ENCODE measurements around the gene TBX6.
"Not testable (repeated sequence)": the region's sequence is repeated elsewhere in the genome, so short reads cannot be mapped to it uniquely, and the experiment has no call there.

The TBX6 gene, protein sequence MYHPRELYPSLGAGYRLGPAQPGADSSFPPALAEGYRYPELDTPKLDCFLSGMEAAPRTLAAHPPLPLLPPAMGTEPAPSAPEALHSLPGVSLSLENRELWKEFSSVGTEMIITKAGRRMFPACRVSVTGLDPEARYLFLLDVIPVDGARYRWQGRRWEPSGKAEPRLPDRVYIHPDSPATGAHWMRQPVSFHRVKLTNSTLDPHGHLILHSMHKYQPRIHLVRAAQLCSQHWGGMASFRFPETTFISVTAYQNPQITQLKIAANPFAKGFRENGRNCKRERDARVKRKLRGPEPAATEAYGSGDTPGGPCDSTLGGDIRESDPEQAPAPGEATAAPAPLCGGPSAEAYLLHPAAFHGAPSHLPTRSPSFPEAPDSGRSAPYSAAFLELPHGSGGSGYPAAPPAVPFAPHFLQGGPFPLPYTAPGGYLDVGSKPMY
- 0 to 2.4 (median 0.11) reads per million in 17 experiments for total RNA-seq

DNA sequence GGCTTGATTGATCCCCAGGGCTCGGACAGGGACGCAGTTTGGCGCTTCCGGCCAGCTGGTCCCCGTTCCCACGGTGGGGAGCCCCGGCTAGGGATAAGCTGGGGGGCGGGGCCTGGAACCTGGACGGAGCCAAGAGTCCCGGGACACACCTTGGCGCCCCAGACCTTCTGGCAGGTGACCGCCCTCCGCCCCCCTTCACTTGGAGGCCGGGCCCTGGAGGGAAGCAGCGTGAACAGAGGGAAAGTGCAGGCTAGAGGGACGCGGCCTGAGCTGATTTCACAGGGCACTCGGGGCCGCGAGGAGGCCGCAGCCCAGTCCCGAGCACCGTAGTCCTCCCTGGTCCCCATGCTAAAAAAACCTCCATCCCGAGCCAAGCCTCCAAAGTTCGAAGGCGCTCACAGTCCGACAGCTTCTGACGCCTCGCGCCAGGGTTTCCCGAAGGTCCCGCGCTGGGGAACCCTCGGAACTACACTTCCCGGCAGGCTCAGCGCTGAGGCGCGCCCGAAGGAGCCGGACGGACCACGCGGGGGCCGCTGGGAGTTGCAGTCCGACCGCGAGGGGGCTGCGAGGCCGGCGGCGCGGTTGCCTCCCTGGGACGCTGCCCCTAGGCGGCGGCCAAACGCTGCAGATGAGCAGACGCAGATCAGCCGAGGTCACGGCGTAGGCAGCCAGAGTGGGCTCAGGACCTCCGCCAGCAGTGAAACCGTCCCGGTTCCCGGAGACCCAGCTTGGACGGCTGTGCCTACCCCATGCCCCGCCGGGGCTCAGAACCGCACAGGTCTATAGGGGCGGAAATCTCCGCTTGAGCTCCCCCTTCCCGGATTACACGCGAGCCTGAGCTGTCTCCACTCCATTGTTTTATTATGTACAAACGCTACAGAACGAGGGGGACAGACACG lies at the start of gene TBX6:
TSS of gene TBX6 (minus strand) at position 451 of the 899 bp plus-strand sequence. CDS start 731 bp downstream, outside the sequence.
- peak; percentile 96 to 99 (median 98) for DNase-seq

DNA sequence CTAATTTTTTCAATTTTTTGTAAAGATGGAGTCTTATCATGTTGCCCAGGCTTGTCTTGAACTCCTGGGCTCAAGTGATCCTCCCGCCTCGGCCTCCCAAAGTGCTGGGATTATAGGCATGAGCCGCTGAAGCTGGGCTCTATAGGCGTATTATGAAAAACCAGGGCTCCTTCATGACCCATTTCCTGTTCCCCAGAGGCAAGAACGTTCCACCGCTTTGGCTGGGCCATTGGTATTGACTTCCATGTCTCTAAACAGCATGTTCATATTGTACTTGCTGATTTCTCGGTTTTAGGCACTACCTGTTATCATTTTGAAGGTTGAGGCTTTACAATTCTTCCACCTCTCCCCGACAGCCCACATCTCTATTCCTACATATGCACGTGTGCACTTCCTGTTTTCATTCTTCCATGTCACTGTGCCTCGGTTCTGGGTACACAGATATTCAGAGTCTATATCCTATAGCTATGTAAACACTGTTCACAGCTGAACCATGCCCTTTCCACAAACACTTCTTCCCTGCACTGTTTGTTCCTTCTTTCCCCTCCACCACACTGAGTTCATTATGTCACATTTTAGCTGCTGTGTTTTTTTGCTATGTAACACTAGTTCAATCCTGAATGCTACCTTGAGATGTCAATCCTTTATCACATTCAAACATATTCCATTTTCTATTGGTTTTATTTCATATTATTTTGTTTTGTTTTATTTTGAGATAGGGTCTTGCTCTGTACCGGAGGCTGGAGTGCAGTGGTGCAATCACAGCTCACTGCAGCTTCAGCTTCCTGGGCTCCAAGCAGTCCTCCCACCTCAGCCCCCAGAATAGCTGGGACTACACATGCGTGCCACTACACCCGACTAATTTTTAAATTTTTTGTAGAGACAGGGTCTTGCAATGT lies 48.1 kb upstream of the TBX6 start:
- DNase-seq = peak; percentile 20 to 54 (median 41)

DNA sequence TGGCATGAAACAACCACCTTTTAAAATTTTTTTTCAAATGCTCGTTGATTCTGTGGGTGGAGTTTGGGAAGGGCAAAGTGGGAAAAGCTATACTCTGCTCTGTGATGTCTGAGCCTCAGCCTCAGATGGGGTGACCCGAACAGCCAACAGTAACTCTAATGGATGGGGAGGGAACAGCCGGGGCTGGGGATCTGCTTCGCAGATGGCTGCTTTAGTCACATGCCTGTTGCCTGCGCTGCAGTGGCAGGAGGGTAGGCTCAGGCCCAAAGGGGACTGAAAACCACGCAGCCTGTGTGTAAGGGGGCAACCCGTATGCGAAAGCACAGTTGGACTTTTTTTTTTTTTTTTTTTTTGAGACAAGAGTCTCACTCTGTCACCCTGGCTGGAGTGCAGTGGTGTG lies 46.2 kb upstream of the TBX6 start:
- DNase-seq = no peak

DNA sequence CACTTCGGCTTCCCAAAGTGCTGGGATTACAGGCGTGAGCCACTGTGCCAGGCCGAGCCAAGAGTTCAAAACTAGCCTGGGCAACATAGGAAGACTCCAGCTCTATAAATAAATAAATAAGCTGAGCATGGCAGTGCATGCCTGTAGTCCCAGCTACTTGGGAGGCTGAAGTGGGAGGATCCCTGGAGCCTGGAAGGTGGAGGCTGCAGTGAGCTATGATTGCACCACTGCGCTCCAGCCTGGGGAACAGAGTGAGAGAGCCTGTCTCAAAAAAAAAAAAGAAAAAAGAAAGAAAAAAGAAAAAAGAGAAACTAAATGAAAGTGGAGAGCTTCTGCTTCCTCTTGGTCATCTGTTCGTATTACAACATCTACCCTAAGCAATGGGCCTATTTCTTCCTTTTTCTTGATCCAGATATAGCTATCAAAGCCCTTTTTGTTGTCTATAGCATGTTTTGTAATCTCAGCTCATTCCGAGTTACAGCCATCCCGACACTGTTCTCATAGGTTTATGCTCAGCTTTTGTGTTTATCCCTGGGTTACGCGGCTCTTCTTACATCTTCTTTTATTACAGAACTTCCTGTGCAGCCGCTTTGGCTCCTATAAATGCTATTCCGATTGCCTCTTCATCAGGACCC lies 45.4 kb upstream of the TBX6 start:
- DNase-seq = peak; percentile 63 to 90 (median 81)

DNA sequence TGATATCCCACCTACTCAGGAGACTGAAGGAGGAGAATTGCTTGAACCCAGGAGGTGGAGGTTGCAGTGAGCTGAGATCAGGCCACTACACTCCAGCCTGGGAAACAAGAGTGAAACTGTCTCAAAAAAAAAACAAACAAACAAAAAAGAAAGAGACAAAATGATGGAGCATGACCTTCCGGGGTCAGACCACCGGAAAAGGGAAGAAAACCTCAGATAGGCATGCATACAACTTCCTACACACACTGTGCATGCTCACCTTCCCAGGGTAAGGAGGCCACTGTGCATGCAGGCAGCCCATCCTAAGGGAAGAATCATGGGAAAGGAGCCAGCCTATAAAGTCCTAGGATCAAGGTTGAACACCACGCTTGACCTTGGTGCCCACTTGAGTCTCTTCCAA lies 40.9 kb upstream of the TBX6 start:
- no peak for DNase-seq

DNA sequence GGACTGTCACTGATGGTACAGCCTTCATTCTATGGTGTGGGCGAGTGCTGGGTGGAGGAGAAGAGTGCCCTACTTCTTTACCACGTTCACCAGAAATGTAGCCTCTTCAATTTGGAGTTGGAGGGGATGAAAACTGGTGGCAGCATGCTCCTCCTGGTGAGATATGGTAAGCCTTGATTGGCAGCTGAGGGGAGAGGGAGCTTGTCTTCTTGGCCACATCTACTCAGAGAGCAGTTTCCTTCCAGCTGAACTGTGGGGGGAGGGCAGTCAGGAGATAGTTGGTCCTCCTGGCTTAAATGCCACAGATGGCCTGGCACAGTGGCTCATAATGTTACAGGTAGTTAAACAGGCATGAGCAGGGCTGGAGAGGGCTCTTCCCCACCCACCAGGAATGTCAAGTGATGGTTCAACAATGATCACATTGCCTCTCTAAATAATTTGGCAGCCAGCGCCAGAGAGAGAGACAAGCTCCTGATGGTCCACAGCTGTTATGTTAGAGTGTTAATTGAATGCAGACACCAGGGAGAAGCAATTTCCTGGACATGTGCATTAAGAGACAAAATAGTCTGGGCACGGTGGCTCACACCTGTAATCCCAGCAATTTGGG lies 40.2 kb upstream of the TBX6 start:
- DNase-seq = no peak

DNA sequence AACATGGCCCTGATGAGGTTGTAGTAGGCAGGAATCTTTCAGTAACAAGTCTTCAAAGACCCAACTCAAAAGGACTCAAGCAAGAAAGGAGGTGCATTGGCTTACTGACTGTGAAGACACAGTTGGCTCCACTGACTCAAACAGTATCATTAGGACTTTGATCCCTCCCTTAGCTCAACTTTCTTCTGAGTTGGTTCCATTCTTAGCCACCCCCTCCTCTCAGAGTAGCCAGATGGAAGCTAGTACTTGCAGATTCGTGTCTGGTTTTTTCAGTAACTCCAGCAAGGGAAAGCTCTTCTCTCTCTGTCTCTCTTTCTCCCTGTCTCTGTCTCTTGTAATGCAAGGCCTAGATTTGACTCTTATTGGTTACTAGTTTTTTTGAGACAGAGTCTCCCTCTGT lies 36.3 kb upstream of the TBX6 start:
- DNase-seq = no peak

DNA sequence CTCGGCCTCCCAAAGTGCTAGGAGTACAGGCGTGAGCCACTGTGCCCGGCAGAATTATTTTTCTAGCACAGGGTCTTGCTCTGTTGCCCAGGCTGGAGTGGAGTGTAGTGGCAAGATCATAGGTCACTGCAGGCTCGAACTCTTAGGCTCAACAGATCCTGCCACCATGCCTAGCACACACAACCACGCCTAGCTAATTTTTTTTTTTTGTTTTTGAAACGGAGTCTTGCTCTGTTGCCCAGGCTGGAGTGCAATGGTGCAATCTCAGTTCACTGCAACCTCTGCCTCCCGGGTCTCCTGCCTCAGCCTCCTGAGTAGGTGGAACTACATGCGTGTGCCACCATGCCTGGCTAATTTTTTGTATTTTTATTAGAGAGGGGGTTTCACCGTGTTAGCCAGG lies 34.0 kb upstream of the TBX6 start:
- DNase-seq = not testable (repeated sequence)

DNA sequence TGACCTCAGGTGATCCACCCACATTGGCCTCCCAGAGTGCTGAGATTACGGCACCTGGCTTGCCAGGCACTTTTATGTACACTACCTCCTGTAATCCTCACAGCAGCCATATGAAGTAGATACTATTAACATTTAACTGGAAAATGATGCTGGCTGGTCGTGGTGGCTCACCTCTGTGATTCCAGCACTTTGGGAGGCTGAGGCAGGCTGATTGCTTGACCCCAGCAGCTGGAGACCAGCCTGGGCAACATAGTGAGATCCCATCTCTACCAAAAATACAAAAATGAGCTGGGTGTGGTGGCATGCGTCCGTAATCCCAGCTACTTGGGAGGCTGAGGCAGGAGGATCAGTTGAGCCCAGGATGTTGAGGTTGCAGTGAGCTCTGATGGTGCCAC lies 33.3 kb upstream of the TBX6 start:
- DNase-seq = no peak

DNA sequence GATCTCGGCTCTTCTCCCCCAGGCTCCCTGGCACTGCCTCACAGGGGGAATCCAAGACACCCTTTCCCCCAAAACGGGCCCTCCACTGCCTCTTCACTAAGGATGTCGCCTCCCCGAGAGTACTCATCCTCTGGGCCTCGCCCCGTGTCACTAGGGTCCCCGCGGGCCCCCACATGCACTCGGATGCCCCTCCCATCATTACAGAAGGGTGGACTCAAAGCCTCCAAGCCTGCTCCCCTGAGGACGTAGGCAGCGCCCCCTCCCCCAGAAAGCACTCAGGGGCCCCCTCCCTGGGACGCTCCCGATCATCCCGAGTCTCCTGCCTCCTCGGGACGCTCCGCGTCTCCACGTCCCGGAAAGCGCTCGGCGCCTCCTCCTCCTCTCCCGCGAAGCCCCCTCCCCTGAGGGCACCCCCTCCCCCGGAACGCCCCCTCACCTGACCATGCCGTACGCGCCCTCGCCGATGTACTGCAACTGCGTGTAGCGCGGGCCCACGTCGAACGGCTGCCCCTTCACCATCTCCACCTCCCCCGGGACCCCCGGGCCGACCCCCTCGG lies 31.0 kb upstream of the TBX6 start:
- peak in 2 of 4 experiments; percentile 7 to 17 for DNase-seq

DNA sequence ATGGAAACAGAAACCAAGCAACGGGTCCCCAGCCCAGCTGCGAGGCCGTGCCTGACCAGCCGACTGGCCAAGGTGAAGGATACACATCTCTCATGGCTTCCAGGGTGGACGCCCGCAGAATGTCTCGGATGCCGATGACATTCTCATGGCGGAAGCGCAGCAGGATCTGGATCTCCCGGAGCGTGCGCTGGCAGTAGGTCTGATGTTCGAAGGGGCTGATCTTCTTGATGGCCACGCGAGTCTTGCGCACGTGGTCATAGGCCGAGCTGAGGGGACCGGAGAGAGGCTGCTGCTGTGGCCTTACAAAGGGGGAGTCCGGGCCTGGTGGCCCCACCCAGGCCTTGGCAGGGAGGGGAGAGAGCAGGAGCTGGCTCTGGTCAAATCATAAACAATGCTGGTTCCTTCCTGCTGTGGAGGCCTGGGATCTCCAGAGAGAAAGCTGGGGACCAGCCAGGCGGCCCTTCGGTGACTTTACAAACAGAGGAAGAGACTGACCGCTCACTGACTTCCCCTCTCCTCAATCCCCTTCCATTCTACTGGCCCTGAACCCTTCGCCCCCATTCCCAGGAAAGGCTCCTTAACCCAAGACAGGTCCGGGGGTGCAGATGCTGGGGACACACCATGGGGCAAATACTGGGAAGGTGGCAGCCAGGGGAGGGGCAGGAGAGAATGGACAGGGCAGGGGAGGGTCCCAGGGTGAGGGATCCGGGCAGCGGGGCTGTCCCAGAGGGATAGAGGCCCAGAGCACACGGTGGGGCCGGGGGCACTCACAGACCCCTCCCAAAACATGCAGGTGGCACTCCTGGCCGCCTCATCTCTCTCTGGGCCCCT lies 30.2 kb upstream of the TBX6 start:
- DNase-seq = peak in 3 of 4 experiments; percentile 26 to 56 (median 45)

DNA sequence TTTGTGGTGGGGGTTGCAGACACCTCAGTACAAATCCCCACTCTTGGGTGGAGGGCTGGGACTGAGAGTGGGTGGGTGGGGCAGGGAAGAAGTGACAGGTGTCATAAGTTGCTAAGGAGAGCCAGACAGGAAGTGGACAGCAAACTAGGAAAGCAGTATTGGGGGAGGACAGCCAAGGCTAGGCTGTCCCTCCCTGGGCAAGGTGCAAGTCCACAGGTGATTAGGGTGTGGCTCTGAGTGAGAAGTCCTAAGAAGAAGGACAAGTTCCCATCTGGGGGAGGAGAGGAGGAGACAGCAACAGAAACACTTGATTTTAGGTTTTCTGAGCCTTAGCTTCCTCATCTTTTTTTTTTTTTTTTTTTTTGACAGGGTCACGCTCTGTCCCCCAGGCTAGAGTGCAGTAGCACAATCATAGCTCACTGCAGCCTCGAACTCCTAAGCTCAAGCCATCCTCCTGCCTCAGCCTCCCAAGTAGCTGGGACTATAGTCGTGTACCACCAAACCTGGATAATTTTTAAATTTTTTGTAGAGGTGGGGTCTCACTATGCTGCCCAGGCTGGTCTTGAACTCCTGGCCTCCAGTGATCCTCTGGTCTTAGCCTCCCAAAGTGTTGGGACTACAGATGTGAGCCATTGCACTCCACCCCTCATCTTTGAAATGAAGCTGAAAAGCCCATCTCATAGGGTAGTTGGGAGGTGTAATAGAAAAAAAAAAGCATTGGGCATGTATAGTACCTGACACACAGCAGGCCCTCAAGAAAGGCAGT lies 28.8 kb upstream of the TBX6 start:
- no peak for DNase-seq

DNA sequence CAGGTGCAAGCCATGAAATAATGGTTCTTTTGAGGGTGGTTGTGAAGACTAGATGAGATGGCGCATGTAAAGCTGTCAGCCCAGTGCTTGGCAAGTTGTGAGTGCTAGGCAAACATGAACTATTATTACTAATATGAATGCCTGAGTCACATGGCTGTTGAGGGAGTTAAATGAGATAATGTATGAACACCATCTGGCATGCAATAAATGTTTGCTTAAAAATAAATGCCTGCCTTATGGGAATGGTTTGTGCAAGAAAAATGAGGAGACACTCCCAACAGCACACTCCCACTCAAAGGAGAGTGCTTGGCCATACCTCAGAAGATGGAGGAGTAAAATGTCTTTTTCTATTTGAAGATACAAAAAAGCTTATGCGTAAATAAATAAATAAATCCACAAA lies 27.7 kb upstream of the TBX6 start:
- no peak for DNase-seq

DNA sequence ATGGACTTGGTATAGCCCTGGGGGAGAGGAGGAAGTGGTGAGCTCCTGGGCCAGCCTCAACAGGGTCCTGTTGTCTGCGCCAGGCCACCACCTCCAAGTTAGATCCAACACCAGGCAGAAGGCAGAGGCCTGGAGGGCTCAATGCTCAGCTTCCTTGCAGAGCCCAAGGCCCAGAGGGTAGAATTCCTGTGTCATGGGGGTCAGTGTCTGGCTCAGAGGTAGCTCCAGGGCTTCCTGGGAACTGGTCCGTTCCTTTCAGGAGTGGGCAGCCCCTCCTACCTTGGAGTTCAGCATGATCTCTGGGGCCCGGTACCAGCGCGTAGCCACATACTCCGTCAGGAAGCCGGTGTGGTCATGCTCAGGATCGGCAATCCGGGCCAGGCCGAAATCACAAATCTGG lies 26.0 kb upstream of the TBX6 start:
- DNase-seq = no peak

DNA sequence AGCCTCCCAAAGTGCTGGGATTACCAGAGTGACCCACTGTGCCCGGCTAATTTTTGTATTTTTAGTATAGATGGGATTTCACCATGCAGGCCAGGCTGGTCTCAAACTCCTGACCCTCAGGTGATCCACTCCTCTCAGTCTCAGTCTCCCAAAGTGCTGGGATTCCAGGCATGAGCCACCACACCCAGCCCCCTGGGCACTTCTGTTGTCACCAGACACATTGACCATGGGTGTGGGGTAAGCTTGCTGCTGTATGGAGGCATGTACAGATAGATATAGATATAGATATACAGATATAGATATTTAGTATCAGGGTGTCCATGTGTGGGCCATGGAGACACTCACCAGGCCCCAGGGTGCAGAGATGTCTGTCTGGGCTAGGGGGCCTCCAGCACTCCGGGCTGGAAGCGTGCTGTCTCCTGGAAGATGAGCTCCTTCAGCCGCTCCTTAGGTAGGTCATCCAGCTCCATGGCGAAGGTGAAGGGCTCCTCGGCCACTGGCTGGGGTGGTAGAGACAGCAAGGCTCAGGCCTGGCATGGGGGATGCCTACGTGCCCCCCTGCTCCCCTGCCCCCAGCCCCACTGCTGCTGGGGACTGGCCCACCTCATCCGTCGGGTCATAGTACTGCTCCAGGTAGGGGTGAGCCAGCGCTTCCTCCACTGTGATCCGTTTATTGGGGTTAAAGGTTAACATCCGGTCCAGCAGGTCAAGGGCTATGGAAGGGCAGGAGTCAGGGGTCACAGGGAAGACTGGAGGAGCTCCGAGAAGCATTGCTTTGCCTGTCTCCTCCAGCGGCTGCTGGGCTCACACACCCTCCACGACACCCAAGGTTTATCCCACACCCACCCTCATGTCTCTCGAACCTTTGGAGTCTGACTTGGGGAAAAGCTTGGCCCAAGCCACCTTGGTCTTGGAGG lies 24.8 kb upstream of the TBX6 start:
- no peak for DNase-seq

DNA sequence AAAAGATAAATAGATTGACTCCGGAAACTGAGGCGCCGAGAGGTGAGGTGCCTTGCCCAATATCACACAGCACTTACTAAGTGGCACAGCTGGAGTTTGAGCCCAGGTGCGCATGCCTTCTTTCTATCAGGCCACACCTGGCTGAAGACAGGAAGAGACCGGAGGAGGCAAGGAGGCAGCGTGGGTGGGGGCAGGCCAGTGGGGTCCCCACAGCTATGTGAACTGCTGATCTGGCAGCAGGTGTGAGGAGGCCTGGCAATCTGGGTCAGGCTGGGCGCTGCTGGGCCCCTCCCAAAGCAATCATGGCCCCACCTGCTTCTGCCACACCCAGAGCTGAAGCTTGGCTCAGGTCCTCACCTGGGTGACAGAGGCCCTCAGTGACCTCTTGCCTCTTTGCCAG lies 23.5 kb upstream of the TBX6 start:
- no peak for DNase-seq

DNA sequence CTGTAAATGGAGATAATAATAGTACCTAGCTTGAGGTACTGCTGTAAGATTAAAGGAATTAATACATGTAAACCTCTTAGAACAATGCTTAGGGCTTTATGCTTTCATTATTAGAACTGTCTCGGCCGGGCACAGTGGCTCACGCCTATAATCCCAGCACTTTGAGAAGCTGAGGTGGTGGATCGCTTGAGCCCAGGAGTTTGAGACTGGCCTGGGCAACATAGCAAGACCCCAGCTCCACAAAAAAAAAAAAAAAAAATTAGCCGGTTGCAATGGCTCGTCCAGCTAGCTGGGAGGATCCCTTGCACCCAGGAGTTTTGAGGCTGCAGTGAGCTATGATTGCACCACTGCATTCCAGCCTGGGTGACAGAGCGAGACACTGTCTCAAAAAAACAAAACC lies 23.1 kb upstream of the TBX6 start:
- DNase-seq = not testable (repeated sequence)

DNA sequence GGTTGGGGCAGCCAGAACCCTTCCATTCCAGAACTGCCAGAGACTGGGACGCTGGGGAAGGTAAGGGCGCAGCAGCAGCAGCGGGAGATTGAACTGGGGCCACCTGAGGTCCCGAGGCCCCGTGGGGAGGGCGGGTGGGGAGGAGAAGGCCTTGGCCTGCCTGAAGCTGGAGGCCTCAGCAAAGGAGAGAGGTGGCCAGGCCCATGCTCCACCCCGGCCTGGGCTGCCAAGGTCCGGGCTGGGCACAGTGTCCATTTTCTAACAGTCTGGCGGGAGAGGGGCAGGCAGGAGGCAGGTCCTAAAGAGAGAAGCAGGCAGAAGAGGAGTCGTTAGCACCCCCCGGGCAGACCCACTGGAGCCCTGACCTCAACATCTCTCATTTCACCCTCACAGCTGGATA lies 22.7 kb upstream of the TBX6 start:
- DNase-seq = no peak
